ENCODE results near the gene PPM1B. TPM values are rescaled to one million over a fixed set of nuclear protein-coding genes. Genes with fewer than 3 reads are reported as not detected.

Gene PPM1B
- total and polyA plus RNA-seq, 2 donors (not counting 3 experiments of a cell fraction or from before 2014, with no cell fraction given), result 8.0 to 24.1 TPM

DNA sequence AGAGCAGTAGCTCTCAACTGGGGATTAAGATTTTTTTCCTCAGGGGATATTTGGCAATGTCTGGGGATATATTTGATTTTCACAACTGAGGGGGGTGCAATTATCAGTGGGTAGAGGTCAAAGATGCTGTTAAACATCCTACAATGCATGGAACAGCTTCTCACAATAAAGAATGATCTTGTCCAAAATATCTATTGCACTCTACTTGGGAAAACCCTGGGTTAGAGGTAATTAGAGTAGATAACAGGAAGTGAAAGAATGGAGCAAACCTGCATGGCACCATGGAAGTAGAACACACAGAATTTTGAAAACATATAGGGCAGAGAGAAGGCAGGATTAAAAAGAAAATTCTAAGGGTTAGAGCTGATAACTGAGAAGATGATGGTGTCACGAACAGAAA is 26.4 kb upstream of the PPM1B start:
- CTCF ChIA-PET, result interaction anchor here (0.8 to 1.1 kb wide), 2 partner anchors 8 to 18 kb away, joined by 3 read pairs; no protein-coding TSS in a partner anchor
- no peaks in the 10 kb centered on the region for H3K9me3 ChIP-seq (replicated peaks; ENCODE audit: control insufficient read depth, insufficient read depth, low read length)
- no peak overlapping the region for H3K4me2 ChIP-seq (ENCODE audit: insufficient read depth, low read length)
- no peak for DNase-seq (ENCODE audit: low read depth, low spot score)
- no TSS peak for BruUV-seq (replicated peaks)
- TF ChIP-seq CTCF (IDR thresholded peaks at IDR 0.05; ENCODE audit: extremely low read depth in 1 of 2, insufficient read depth in 1 of 2, low read depth in 1 of 2, low read length in 2 of 2) (no peak), JUN (IDR thresholded peaks at IDR 0.05; ENCODE audit: borderline replicate concordance, insufficient read depth, insufficient read length, low read depth) (no peak), MYC (IDR thresholded peaks at IDR 0.05; ENCODE audit: low read depth, low read length) (no peak), POLR2AphosphoS5 (IDR thresholded peaks at IDR 0.05; ENCODE audit: insufficient read depth, low read depth, low read length) (no peak)
- H3K27ac ChIP-seq (ENCODE audit: insufficient read depth, low read depth, low read length), result no peak overlapping the region
- no peak for FAIRE-seq
- H3K4me3 ChIP-seq (replicated peaks in 1 of 3; ENCODE audit: insufficient read depth in 1 of 3, low read depth in 1 of 3, low read length in 3 of 3), result no peak overlapping the region
- peaks cover 0 to 2% of the 10 kb centered on the region in 2 experiments for H3K27me3 ChIP-seq (ENCODE audit: control insufficient read depth in 2 of 2, insufficient read depth in 2 of 2, low read length in 2 of 2)
- H3K9ac ChIP-seq (replicated peaks; ENCODE audit: extremely low read depth, insufficient read depth, low read length), result no peak overlapping the region
- no peaks in the 10 kb centered on the region for H3K9me1 ChIP-seq (replicated peaks; ENCODE audit: control insufficient read depth, extremely low read depth, insufficient read depth, low read length)
- H4K20me1 ChIP-seq (replicated peaks; ENCODE audit: control insufficient read depth, extremely low read depth, insufficient read depth, low read length), result no peaks in the 10 kb centered on the region
- intact Hi-C loops (cut with micrococcal nuclease), result no loop called here
- H3K79me2 ChIP-seq (ENCODE audit: control insufficient read depth, insufficient read depth, low read length), result no peaks in the 10 kb centered on the region
- dilution Hi-C loops (cut with MboI; ENCODE audit: extremely low pct_ligation_motif_present, low sequenced_read_pairs), result no loop called here
- H3K36me3 ChIP-seq (ENCODE audit: control insufficient read depth in 2 of 2, extremely low read depth in 1 of 2, insufficient read depth in 2 of 2, low read length in 2 of 2), result no peaks in the 10 kb centered on the region
- H2AFZ ChIP-seq (ENCODE audit: low read depth, low read length), result no peak overlapping the region
- H3K4me1 ChIP-seq (ENCODE audit: control insufficient read depth, extremely low read depth, insufficient read depth, low read length), result no peaks in the 10 kb centered on the region
- POLR2A ChIA-PET, result no interaction called here

DNA sequence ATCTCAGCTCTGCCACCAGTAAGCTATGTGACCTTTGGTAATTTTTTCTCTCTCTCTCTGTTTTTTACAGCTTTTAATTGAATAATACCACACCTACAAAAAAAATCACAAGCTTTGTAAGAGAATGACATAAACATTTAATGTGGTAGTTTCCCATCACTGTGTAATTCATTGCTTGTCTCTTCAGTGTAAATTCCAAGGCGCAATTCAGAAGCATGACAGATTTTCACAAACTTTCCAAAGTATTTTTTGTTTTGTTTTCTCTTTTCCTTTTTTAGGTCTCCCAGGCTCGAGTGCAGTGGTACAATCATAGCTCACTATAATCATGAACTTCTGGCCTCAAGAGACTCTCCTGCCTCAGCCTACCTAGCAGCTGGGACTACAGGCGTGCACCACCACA is 25.0 kb upstream of the PPM1B start:
- no peaks in the 10 kb centered on the region for H3K4me1 ChIP-seq (ENCODE audit: control insufficient read depth, extremely low read depth, insufficient read depth, low read length)
- H3K9me1 ChIP-seq (replicated peaks; ENCODE audit: control insufficient read depth, extremely low read depth, insufficient read depth, low read length), result no peaks in the 10 kb centered on the region
- H3K4me2 ChIP-seq (ENCODE audit: insufficient read depth, low read length), result no peak overlapping the region
- intact Hi-C loops (cut with micrococcal nuclease) (no loop called here), dilution Hi-C loops (cut with MboI; ENCODE audit: extremely low pct_ligation_motif_present, low sequenced_read_pairs) (no loop called here)
- H3K27me3 ChIP-seq (ENCODE audit: control insufficient read depth in 2 of 2, insufficient read depth in 2 of 2, low read length in 2 of 2), result peaks cover under 1 to 2% of the 10 kb centered on the region in 2 experiments
- H3K4me3 ChIP-seq (replicated peaks in 1 of 3; ENCODE audit: insufficient read depth in 1 of 3, low read depth in 1 of 3, low read length in 3 of 3), result no peak overlapping the region
- H2AFZ ChIP-seq (ENCODE audit: low read depth, low read length), result no peak overlapping the region
- FAIRE-seq (no peak), DNase-seq (ENCODE audit: low read depth, low spot score) (no peak)
- no peak overlapping the region for H3K27ac ChIP-seq (ENCODE audit: insufficient read depth, low read depth, low read length)
- no peaks in the 10 kb centered on the region for H3K36me3 ChIP-seq (ENCODE audit: control insufficient read depth in 2 of 2, extremely low read depth in 1 of 2, insufficient read depth in 2 of 2, low read length in 2 of 2)
- no peaks in the 10 kb centered on the region for H3K79me2 ChIP-seq (ENCODE audit: control insufficient read depth, insufficient read depth, low read length)
- H3K9ac ChIP-seq (replicated peaks; ENCODE audit: extremely low read depth, insufficient read depth, low read length), result no peak overlapping the region
- no peaks in the 10 kb centered on the region for H4K20me1 ChIP-seq (replicated peaks; ENCODE audit: control insufficient read depth, extremely low read depth, insufficient read depth, low read length)
- TF ChIP-seq FOS (IDR thresholded peaks at IDR 0.05; ENCODE audit: borderline replicate concordance, insufficient read depth, low read length) (no peak), JUN (IDR thresholded peaks at IDR 0.05; ENCODE audit: borderline replicate concordance, insufficient read depth, insufficient read length, low read depth) (no peak), MYC (IDR thresholded peaks at IDR 0.05; ENCODE audit: low read depth, low read length) (no peak), GATA2 (IDR thresholded peaks at IDR 0.05; ENCODE audit: insufficient read depth, insufficient read length, low read depth, low read length) (no peak), POLR2AphosphoS5 (IDR thresholded peaks at IDR 0.05; ENCODE audit: insufficient read depth, low read depth, low read length) (no peak), EZH2 (IDR thresholded peaks at IDR 0.05; ENCODE audit: borderline replicate concordance, low read depth, low read length, severe bottlenecking) (no peak), CTCF (IDR thresholded peaks at IDR 0.05; ENCODE audit: extremely low read depth in 1 of 2, insufficient read depth in 1 of 2, low read depth in 1 of 2, low read length in 2 of 2) (no peak), POLR2A (IDR thresholded peaks at IDR 0.05; ENCODE audit: low read depth, low read length) (no peak)
- TF ChIP-seq, protein P1, sequence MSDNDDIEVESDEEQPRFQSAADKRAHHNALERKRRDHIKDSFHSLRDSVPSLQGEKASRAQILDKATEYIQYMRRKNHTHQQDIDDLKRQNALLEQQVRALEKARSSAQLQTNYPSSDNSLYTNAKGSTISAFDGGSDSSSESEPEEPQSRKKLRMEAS (IDR thresholded peaks at IDR 0.05; ENCODE audit: insufficient read depth, insufficient read length), result no peak
- no TSS peak for BruUV-seq (replicated peaks)
- ChIA-PET CTCF (interaction anchor here (1.1 to 1.5 kb wide), 2 partner anchors 75 to 103 kb away, joined by 3 read pairs; no protein-coding TSS in a partner anchor), POLR2A (no interaction called here)
- H3K9me3 ChIP-seq (replicated peaks; ENCODE audit: control insufficient read depth, insufficient read depth, low read length), result no peaks in the 10 kb centered on the region

Data from endothelial cell of umbilical vein (primary cell).